Uterus (tissue), 2 donors: ENCODE results near the gene CFAP97D1.
"Not testable (repeated sequence)": the region's sequence is repeated elsewhere in the genome, so short reads cannot be mapped to it uniquely, and the experiment has no call there.

Experiments
- CTCF ChIP-seq, 4 experiments: fragments of 200-600 bp in 2 of 4; fragments of 450-650 bp in 2 of 4; sonication (generic) in 2 of 4; IDR thresholded peaks; one replicate each; pipeline ENCODE4 v1.5.1; 2016 to 2019; ENCODE audit warnings: antibody characterized with exemption in 4 of 4, mild to moderate bottlenecking in 2 of 4, moderate library complexity in 1 of 4
- POLR2A ChIP-seq, 2 donors: fragments of 450-650 bp; IDR thresholded peaks; one replicate each; pipeline ENCODE4 v1.6.1; 2016; ENCODE audit warnings: antibody characterized with exemption in 2 of 2, mild to moderate bottlenecking in 1 of 2, moderate library complexity in 1 of 2

DNA sequence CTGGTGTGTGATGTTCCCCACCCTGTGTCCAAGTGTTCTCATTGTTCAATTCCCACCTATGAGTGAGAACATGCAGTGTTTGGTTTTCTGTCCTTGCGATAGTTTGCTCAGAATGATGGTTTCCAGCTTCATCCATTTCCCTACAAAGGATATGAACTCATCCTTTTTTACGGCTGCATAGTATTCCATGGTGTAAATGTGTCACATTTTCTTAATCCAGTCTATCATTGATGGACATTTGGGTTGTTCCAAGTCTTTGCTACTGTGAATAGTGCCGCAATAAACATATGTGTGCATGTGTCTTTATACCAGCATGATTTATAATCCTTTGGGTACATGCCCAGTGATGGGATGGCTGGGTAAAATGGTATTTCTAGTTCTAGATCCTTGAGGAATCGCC, 12.4 kb downstream of the CFAP97D1 start:
- TF ChIP-seq CTCF, POLR2A (IDR thresholded peaks at IDR 0.05): not testable (repeated sequence)
